OCI-LY3 (cell line): Measurements from ENCODE around the gene TRAPPC14.
A peak's percentile ranks its signal among the peaks of the same experiment; 100 is the strongest.

Source experiments
- H2AFZ ChIP-seq: fragments of 200-600, 300-600 bp; shearing (Covaris generic); 2 replicates; pipeline ENCODE4 v1.6.0; 2014; ENCODE audit warnings: antibody characterized with exemption, low read depth, low read length
- H3K27ac ChIP-seq: fragments of 200-600, 300-600 bp; sonication (generic); 2 replicates; pipeline ENCODE4 v1.5.1; 2014; ENCODE audit warnings: mild to moderate bottlenecking, low read length, moderate library complexity, mixed read lengths
- H3K27me3 ChIP-seq: fragments of 200-600, 300-600 bp; sonication (generic); 2 replicates; pipeline ENCODE4 v1.6.1; 2014; ENCODE audit warnings: low read depth, low read length, mixed read lengths
- H3K36me3 ChIP-seq: fragments of 200-600, 300-600 bp; sonication (generic); replicated peaks from 2 replicates; pipeline ENCODE3; 2014; ENCODE audit warnings: low read depth, low read length, mixed read lengths
- H3K4me1 ChIP-seq: fragments of 300-600, 200-600 bp; sonication (generic); 2 replicates; pipeline ENCODE4 v1.6.1; 2014; ENCODE audit warnings: low read length, mixed read lengths
- H3K4me2 ChIP-seq: fragments of 200-600, 300-600 bp; sonication (generic); 2 replicates; pipeline ENCODE4 v1.6.1; 2014; ENCODE audit warnings: low read length, mixed read lengths
- H3K4me3 ChIP-seq: fragments of 300-600, 200-600 bp; sonication (generic); 2 replicates; pipeline ENCODE4 v1.5.1; 2014; ENCODE audit warnings: antibody characterized with exemption, mild to moderate bottlenecking, low read length, moderate library complexity
- H3K79me2 ChIP-seq: fragments of 300-600, 200-600 bp; shearing (Covaris generic); 2 replicates; pipeline ENCODE4 v1.6.1; 2014; ENCODE audit warnings: mild to moderate bottlenecking, low read length, mixed read lengths
- H3K9ac ChIP-seq: fragments of 300-600, 200-600 bp; shearing (Covaris generic); 2 replicates; pipeline ENCODE4 v1.6.0; 2014; ENCODE audit warnings: mild to moderate bottlenecking, low read length, moderate library complexity
- H3K9me3 ChIP-seq: fragments of 200-600, 300-600 bp; shearing (Covaris generic); 2 replicates; pipeline ENCODE4 v1.6.1; 2014; ENCODE audit warnings: low read length, mixed read lengths; ENCODE audit not compliant: insufficient read depth
- H4K20me1 ChIP-seq: fragments of 200-600, 300-600 bp; sonication (generic); 2 replicates; pipeline ENCODE4 v1.6.1; 2016; ENCODE audit warnings: low read length, mixed read lengths; ENCODE audit not compliant: insufficient read depth
- EZH2phosphoT487 ChIP-seq: fragments of 200-600 bp; shearing (Covaris generic); IDR thresholded peaks from 2 replicates; pipeline ENCODE4 v1.6.1; 2018; ENCODE audit warnings: antibody characterized with exemption, mixed run types, low read depth
- TF ChIP-seq, protein P1 (sequence below): fragments of 200-600, 300-600 bp; sonication (generic); IDR thresholded peaks from 2 replicates; pipeline ENCODE4 v1.5.1; 2014; ENCODE audit warnings: antibody characterized with exemption, low read length, low read depth

The TRAPPC14 gene

DNA sequence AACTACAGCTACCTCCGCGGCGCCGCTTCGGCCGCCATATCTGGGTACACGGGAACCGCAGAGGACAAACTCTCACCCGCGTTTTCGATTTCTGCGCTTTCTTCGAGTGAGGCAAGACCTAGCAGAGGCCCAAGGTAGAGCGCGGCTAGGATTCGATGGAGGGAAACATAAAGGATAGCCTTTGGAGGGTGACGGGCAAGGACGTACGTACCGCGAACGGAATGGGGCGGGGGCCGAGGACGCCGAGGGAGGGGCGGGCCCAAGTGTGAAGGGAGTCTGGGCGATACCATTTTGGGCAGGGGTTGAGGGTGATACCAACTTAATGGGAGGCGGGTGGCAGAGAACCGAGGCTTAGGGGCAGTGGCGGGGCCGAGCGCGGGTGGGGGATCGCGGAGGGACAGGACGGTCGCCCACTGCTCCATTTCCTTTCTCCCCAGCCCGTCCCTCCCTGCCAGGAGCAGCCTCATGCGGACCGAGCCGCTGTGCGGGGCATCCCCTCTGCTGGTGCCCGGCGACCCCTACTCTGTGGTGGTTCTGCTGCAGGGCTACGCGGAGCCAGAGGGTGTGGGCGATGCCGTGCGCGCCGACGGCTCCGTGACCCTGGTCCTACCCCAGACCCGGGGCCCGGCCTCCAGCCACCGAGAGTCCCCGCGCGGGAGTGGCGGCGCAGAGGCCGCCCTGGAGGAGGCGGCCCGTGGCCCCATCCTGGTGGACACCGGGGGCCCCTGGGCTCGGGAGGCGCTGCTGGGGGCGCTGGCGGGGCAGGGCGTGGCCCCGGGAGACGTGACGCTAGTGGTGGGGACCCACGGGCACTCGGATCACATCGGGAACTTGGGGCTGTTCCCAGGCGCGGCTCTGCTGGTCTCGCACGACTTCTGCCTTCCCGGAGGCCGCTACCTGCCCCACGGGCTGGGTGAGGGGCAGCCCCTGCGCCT, 31.3 kb downstream of the TRAPPC14 start, which contains the start of gene MBLAC1:
MBLAC1 (plus strand) TSS at position 37 of the 935 bp plus-strand sequence; CDS start at position 466, 429 bp downstream.
- H3K4me3 ChIP-seq: peak within 1 kb of the TSS; percentile 97
- H3K4me1 ChIP-seq: peaks cover 16% of the 10 kb centered on the region
- H3K9ac ChIP-seq: peak within 1 kb of the TSS; percentile 96
- H3K27ac ChIP-seq: peak within 1 kb of the TSS; percentile 94
- peak within 1 kb of the TSS; percentile 92 for H2AFZ ChIP-seq
- TF ChIP-seq, protein P1, sequence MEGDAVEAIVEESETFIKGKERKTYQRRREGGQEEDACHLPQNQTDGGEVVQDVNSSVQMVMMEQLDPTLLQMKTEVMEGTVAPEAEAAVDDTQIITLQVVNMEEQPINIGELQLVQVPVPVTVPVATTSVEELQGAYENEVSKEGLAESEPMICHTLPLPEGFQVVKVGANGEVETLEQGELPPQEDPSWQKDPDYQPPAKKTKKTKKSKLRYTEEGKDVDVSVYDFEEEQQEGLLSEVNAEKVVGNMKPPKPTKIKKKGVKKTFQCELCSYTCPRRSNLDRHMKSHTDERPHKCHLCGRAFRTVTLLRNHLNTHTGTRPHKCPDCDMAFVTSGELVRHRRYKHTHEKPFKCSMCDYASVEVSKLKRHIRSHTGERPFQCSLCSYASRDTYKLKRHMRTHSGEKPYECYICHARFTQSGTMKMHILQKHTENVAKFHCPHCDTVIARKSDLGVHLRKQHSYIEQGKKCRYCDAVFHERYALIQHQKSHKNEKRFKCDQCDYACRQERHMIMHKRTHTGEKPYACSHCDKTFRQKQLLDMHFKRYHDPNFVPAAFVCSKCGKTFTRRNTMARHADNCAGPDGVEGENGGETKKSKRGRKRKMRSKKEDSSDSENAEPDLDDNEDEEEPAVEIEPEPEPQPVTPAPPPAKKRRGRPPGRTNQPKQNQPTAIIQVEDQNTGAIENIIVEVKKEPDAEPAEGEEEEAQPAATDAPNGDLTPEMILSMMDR: no peak
- no peak for TF ChIP-seq EZH2phosphoT487
- no peaks in the 10 kb centered on the region for H3K9me3 ChIP-seq
- no peaks in the 10 kb centered on the region for H4K20me1 ChIP-seq
- peaks cover 7% of the 10 kb centered on the region for H3K36me3 ChIP-seq
- no peaks in the 10 kb centered on the region for H3K27me3 ChIP-seq
- H3K4me2 ChIP-seq: peak within 1 kb of the TSS; percentile 90
- H3K79me2 ChIP-seq: peaks cover 17% of the 10 kb centered on the region

DNA sequence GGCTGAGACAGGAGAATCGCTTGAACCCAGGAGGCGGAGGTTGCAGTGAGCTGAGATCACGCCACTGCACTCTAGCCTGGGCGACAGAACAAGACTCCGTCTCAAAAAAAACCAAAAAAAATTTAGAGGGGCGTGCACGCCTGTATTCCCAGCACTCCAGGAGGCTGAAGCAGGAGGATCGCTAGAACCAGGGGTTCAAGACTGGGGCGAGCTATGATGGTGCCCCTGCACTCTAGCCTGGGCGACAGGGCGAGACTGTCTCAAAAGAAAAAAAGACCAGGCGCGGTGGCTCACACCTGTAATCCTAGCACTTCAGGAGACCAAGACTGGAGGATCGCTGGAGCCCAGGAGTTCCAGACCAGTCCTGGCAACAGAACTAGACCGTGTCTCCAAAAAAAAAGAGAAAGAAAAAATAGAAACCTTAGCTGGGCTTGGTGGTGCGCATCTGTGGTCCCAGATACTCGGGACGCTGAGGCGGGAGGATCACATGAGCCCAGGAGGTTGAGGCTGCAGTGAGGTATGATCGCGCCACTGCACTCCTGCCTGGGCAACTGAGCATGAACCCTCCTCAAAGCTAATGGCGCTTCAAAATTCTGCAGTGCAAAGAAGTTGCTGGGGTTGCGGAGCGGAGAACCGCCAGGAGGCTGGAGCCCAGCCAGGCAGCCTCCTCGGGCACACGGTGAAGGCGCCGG, 32.1 kb downstream of the TRAPPC14 start:
- Histone ChIP-seq H4K20me1 (no peaks in the 10 kb centered on the region), H3K4me3 (peak overlapping the region; percentile 97), H3K4me2 (peak overlapping the region; percentile 90), H3K27ac (peak overlapping the region; percentile 94), H2AFZ (peak overlapping the region; percentile 92), H3K27me3 (no peaks in the 10 kb centered on the region), H3K79me2 (peaks cover 17% of the 10 kb centered on the region), H3K4me1 (peaks cover 16% of the 10 kb centered on the region), H3K9ac (peak overlapping the region; percentile 96), H3K36me3 (peaks cover 7% of the 10 kb centered on the region), H3K9me3 (no peaks in the 10 kb centered on the region)
- no peak for TF ChIP-seq EZH2phosphoT487
- TF ChIP-seq, protein P1: no peak

DNA sequence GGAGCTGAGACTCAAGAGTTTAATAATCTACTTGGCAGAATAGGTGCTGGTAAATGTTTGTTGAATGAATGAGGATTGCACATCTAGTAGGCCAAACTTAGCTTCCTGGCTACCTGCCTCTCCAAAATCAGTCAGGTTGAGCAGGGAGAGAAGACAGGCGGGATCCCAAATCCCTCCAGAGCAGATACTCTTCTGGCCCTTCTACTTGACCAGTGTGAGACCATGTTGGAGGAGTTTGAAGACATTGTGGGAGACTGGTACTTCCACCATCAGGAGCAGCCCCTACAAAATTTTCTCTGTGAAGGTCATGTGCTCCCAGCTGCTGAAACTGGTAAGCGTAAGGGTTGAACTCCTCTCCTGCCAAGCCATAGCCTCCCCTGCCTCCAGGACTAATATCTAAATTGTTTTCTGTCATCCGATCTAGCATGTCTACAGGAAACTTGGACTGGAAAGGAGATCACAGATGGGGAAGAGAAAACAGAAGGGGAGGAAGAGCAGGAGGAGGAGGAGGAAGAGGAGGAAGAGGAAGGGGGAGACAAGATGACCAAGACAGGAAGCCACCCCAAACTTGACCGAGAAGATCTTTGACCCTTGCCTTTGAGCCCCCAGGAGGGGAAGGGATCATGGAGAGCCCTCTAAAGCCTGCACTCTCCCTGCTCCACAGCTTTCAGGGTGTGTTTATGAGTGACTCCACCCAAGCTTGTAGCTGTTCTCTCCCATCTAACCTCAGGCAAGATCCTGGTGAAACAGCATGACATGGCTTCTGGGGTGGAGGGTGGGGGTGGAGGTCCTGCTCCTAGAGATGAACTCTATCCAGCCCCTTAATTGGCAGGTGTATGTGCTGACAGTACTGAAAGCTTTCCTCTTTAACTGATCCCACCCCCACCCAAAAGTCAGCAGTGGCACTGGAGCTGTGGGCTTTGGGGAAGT, 34.0 kb downstream of the TRAPPC14 start:
- Histone ChIP-seq H2AFZ (no peak overlapping the region), H4K20me1 (no peaks in the 10 kb centered on the region), H3K27me3 (no peaks in the 10 kb centered on the region), H3K4me1 (peaks cover 21% of the 10 kb centered on the region), H3K4me2 (no peak overlapping the region), H3K36me3 (peaks cover 7% of the 10 kb centered on the region), H3K9ac (no peak overlapping the region), H3K79me2 (peaks cover 17% of the 10 kb centered on the region), H3K9me3 (no peaks in the 10 kb centered on the region), H3K27ac (no peak overlapping the region), H3K4me3 (no peak overlapping the region)
- TF ChIP-seq, protein P1: no peak
- no peak for TF ChIP-seq EZH2phosphoT487
